Esophagus (tissue), 2 donors: Measurements from ENCODE around the gene PTPRB. TPM values are rescaled to one million over a fixed set of nuclear protein-coding genes. Genes with fewer than 3 reads are reported as not detected.

Source experiments
- H3K27ac ChIP-seq, 2 donors: one replicate each; pipeline ENCODE4 v1.5.1; 2013; ENCODE audit warnings: low read depth in 2 of 2, mild to moderate bottlenecking in 2 of 2, inconsistent platforms in 1 of 2, low read length in 1 of 2, moderate library complexity in 1 of 2
- H3K27me3 ChIP-seq, 2 donors: one replicate each; pipeline ENCODE4 v1.6.1; 2013; ENCODE audit warnings: low read length in 2 of 2, control low read depth in 1 of 2, mild to moderate bottlenecking in 1 of 2; ENCODE audit not compliant: insufficient read depth in 2 of 2, control insufficient read depth in 1 of 2
- H3K36me3 ChIP-seq, 2 donors: one replicate each; pipeline ENCODE4 v1.6.1; 2013; ENCODE audit warnings: low read length in 1 of 2; ENCODE audit not compliant: control insufficient read depth in 2 of 2, insufficient read depth in 2 of 2
- H3K4me1 ChIP-seq, 2 donors: one replicate each; pipeline ENCODE4 v1.6.1; 2013; ENCODE audit warnings: low read length in 1 of 2; ENCODE audit not compliant: control insufficient read depth in 2 of 2, insufficient read depth in 2 of 2
- H3K4me3 ChIP-seq, 2 donors: one replicate each; pipeline ENCODE4 v1.5.1; 2013; ENCODE audit warnings: low read length in 2 of 2, mild to moderate bottlenecking in 2 of 2, low read depth in 1 of 2, moderate library complexity in 1 of 2
- H3K9me3 ChIP-seq, 2 donors: one replicate each; pipeline ENCODE4 v1.6.1; 2013; ENCODE audit warnings: mild to moderate bottlenecking in 2 of 2, low read depth in 1 of 2, low read length in 1 of 2, moderate library complexity in 1 of 2; ENCODE audit not compliant: control insufficient read depth in 2 of 2, insufficient read depth in 1 of 2
- whole genome bisulfite sequencing, 2 donors: extraction: QIAGEN DNeasy Blood & Tissue Kit; methylation state at CpG; one replicate each; pipeline ENCODE4 v1.1.7; 2013; 5-methylcytosine and 5-hydroxymethylcytosine counted together
- polyA plus RNA-seq, 2 donors: library from polyadenylated mRNA; stranded (reverse); fragments of 200-250 nt; gene quantifications; one replicate each; pipeline ENCODE4 v1.2.3, GENCODE V29; 2013
- donor health status: healthy with polysubstance abuse.
- donor health status: Bipolar disorder and iron deficiency.

PTPRB gene
- 1 to 10 TPM; 1.5 to 1.6 TPM for polyA plus RNA-seq

DNA sequence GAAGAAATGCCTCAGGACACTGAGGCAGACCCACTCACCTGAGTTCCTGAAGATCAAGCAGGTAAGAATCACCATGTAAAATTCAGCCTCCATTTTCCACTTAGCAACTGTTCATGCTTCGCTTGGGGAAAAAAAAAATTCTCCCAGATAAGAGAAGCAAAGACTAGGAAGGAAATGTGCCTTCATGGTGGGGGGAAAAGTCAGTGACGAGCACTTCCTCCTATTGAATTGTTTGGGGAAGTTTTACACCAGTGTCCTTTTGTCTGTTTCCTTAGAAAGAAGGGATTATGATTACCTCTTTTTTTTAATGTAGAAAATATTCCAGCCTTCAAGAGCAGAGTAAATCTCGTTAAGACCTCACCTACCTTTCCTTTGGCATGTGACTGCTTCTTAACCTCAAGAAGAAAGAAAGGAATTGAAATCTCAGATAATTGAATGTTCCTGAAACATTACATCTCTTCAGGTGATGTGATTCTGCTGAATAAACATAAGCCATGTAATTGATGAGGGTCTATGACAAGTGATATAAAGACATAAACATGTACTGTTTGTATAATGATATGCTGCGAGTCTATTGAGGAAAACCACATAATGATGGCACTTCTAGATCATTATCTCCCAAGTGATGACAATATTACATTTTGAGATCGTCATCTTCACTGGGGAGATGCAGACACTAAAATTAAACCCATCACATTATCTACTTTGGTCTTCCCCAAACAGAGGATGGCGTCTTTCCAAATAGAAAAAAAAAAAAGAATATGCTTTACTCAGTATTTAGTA is at the start of gene PTPRB:
PTPRB (minus strand) TSS at position 127 of the 783 bp plus-strand sequence; CDS start at position 93, 34 bp downstream.
- no peak within 1 kb of the TSS for H3K4me3 ChIP-seq
- 53 to 54% methylated on average over 6 of the region's 6 CpGs for WGBS, 2 donors
- H3K4me1 ChIP-seq = no peaks in the 10 kb centered on the region
- H3K36me3 ChIP-seq = no peaks in the 10 kb centered on the region
- H3K9me3 ChIP-seq = no peaks in the 10 kb centered on the region
- peaks cover 0 to 3% of the 10 kb centered on the region in 2 donors for H3K27me3 ChIP-seq
- H3K27ac ChIP-seq = peak within 1 kb of the TSS in 1 of 2 donors; percentile 59

DNA sequence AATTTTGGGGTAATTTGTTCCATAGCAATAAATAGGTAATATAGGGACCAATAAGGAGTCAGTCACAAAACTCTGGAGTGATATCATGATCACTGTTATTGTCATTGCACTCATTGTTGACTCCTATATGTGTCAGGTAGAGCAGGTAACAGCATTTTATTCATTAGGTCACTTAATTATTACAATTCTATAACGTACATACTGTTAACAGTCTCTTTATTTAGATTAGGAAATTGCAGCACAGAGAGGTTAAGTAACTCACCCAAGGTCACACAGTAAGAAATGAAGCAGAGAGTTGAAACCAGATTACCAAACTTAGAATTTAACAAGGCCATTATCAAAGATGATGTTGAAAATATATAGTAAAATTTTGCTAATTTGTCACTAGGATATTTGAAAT is 49.7 kb upstream of the PTPRB start:
- no peaks in the 10 kb centered on the region for H3K4me1 ChIP-seq
- no peaks in the 10 kb centered on the region for H3K27me3 ChIP-seq
- no peak overlapping the region for H3K27ac ChIP-seq
- no peaks in the 10 kb centered on the region for H3K36me3 ChIP-seq
- WGBS, 2 donors = 44 to 45% methylated on average over 1 of the region's 1 CpG
- no peak overlapping the region for H3K4me3 ChIP-seq
- no peaks in the 10 kb centered on the region for H3K9me3 ChIP-seq

DNA sequence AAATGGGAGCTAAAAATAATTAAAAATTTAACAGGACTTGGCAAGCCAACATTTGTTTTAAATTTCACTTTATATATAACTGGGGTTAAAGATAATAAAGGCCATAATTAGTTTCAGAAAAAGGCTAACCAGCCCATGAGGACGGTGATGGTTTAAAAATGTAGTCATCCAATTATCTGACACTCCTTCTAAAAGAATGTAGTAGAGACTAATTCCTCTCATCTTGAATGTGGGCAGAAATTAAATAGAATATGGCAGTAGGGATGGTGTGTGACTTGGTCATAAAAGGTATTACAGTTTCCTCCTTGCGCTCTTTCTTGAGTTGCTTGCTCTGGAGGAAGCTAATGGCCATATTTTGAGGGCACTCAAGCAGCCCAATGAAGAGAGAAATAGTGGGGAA is 49.1 kb upstream of the PTPRB start:
- 85 to 88% methylated on average over 2 of the region's 2 CpGs for WGBS, 2 donors
- Histone ChIP-seq H3K27me3 (no peaks in the 10 kb centered on the region), H3K9me3 (no peaks in the 10 kb centered on the region), H3K4me3 (no peak overlapping the region), H3K36me3 (no peaks in the 10 kb centered on the region), H3K27ac (no peak overlapping the region), H3K4me1 (no peaks in the 10 kb centered on the region)

DNA sequence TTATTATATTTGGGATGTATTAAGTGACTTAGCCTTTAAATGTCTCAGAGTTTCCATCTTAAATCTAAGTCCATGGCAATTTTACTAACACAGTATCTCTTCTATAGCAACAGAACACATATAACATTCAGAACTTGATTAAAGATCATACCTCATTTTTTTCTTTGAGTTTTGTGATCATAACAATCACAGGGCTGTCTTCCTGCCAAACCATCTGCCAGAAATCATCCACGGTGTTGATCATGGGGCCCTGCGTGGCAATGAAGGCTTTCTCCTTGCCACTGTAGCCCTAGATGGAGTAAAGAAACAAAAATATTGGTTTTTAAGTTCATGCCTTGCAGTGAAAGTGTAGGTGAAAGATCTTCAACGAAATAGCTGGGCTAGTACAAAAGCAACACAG is 46.7 kb upstream of the PTPRB start:
- 57 to 60% methylated on average over 3 of the region's 3 CpGs for WGBS, 2 donors
- peaks cover 0 to 5% of the 10 kb centered on the region in 2 donors for H3K9me3 ChIP-seq
- no peak overlapping the region for H3K27ac ChIP-seq
- no peaks in the 10 kb centered on the region for H3K36me3 ChIP-seq
- H3K4me1 ChIP-seq = no peaks in the 10 kb centered on the region
- H3K4me3 ChIP-seq = no peak overlapping the region
- H3K27me3 ChIP-seq = no peaks in the 10 kb centered on the region

DNA sequence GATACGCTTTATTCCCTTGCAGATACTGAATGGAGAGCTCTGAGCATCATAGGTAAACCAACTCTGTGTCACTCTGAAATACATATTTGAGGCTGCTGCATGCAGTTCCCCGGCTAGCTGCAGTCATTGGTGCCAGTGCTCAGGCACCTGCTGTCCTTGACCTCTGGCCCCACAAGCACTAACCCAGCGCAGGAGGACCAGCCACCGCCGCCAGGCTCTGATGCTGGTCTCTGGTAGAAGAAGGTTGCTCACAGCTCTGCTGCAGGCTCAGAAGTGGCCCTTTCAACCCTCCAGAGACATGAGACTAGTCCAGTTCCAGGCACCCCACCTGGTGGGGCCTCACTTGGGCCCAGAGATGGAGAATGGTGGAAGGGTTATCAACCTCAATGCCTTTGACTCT is 34.5 kb upstream of the PTPRB start:
- H3K4me1 ChIP-seq = no peaks in the 10 kb centered on the region
- 95 to 96% methylated on average over 5 of the region's 5 CpGs for WGBS, 2 donors
- no peaks in the 10 kb centered on the region for H3K27me3 ChIP-seq
- no peak overlapping the region for H3K4me3 ChIP-seq
- H3K36me3 ChIP-seq = no peaks in the 10 kb centered on the region
- H3K27ac ChIP-seq = no peak overlapping the region
- no peaks in the 10 kb centered on the region for H3K9me3 ChIP-seq

DNA sequence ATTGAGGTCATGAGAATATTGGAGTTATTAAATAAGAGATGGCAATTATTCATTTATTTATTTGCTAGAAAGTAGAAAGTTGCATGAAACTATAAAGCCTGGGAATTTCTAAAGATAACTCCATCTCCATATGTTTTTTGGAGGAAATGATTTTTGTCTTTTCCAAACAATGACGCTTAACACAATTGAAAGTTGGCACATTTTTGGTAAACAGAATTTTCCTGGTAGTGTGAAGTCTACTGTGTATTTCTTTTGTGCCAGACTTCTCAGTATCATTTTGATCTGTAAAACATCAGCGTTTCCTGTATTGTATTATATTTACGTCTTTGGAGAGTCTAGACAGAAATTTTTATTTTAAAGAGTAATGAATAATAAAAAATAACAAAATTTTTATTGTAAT is 33.7 kb upstream of the PTPRB start:
- no peaks in the 10 kb centered on the region for H3K9me3 ChIP-seq
- WGBS, 2 donors = 67 to 69% methylated on average over 3 of the region's 3 CpGs
- no peaks in the 10 kb centered on the region for H3K4me1 ChIP-seq
- H3K27ac ChIP-seq = no peak overlapping the region
- H3K36me3 ChIP-seq = no peaks in the 10 kb centered on the region
- no peak overlapping the region for H3K4me3 ChIP-seq
- H3K27me3 ChIP-seq = no peaks in the 10 kb centered on the region

DNA sequence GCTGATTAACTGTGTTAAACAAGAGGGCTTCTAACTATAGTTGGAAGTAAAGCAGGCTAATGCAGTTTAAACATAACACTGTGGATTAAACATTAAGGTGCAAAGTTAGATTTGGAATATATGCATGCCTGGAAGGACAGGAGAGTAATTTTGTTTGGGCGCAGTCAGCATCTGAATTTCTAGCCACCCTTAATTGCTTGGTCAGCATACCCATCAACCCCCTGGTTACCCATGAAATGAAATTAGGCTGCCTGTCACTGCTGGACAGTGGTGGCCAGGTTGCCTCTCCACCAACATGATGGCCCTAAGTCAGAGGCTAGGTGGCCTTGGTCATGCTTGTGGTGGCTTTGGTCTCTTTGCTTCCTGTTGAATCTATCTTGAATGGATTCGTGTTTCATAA is 30.0 kb upstream of the PTPRB start:
- 90 to 92% methylated on average over 2 of the region's 2 CpGs for WGBS, 2 donors
- Histone ChIP-seq H3K4me3 (no peak overlapping the region), H3K36me3 (no peaks in the 10 kb centered on the region), H3K27me3 (no peaks in the 10 kb centered on the region), H3K9me3 (no peaks in the 10 kb centered on the region), H3K4me1 (no peaks in the 10 kb centered on the region), H3K27ac (no peak overlapping the region)

DNA sequence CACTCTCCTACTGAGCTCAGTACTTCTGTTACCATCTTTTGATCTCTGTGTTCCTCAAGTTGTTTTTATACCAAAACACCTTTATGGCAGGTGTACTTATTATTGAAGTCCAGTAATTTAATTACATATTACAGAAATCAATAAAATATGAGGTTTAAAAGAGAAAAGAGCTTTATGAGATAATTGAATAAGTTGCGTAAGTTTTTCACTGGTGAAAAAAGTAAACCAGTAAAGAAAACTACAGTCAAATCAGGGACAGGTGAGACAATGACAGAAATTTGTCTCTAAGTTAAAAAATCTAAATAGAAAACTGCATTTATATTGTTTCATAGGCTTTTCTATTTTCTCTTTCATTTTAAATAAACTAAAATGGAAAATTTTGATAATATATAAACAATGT is 29.1 kb upstream of the PTPRB start:
- H3K9me3 ChIP-seq = no peaks in the 10 kb centered on the region
- H3K27me3 ChIP-seq = no peaks in the 10 kb centered on the region
- no peak overlapping the region for H3K27ac ChIP-seq
- 97 to 98% methylated on average over 1 of the region's 1 CpG for WGBS, 2 donors
- no peak overlapping the region for H3K4me3 ChIP-seq
- no peaks in the 10 kb centered on the region for H3K36me3 ChIP-seq
- no peaks in the 10 kb centered on the region for H3K4me1 ChIP-seq

DNA sequence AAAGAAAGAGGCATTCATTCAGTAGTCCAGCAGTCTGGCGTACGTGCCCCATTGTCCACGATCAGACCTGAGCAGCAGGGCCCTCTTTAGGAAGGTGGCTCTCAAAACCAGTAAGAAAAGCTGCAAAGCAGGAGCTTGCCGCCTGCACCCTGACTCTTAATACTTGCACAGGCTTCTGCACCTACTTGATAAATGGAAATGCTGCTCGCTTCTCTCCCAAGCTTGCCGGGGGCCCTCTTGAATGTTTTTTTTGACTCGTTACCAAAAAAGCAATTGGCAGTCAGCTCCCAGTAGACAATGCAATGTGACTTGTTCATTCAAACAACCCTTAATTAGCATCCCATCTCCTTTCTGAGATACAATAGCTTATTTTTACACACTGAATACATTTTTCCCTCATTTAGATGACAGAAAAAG is 27.2 kb upstream of the PTPRB start:
- no peaks in the 10 kb centered on the region for H3K9me3 ChIP-seq
- peaks cover 0 to 3% of the 10 kb centered on the region in 2 donors for H3K4me1 ChIP-seq
- H3K27ac ChIP-seq = no peak overlapping the region
- 27 to 40% methylated on average over 7 of the region's 7 CpGs for WGBS, 2 donors
- no peaks in the 10 kb centered on the region for H3K36me3 ChIP-seq
- no peaks in the 10 kb centered on the region for H3K27me3 ChIP-seq
- H3K4me3 ChIP-seq = no peak overlapping the region

DNA sequence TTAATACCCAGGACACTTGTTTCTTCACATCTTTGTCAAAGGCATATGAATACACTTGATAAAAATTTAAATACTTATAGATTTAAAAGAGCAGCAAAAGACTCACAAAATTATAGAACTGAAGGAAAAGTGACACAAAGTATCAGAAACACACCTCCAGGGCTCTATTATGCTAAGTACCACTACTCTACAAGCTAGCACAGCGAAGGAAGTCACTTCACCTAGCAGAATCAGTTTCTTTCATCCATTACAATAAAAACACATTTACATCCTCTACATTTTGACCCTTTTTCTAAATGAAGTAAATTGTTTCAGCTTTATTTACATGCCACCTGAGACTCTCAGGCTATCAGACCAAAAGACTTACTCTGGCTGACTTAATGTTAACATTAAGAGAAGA is 26.6 kb upstream of the PTPRB start:
- WGBS, 2 donors = 89 to 90% methylated on average over 1 of the region's 1 CpG
- peaks cover 0 to 3% of the 10 kb centered on the region in 2 donors for H3K4me1 ChIP-seq

More for the DNA sequence above, 26.6 kb upstream of the PTPRB start:
- H3K36me3 ChIP-seq = no peaks in the 10 kb centered on the region
- H3K27ac ChIP-seq = no peak overlapping the region
- no peaks in the 10 kb centered on the region for H3K9me3 ChIP-seq
- H3K27me3 ChIP-seq = no peaks in the 10 kb centered on the region
- H3K4me3 ChIP-seq = no peak overlapping the region
